GM12878 (cell line): ENCODE data around the gene ST3GAL5. TPM values are rescaled to one million over a fixed set of nuclear protein-coding genes. Genes with fewer than 3 reads are reported as not detected.

Source experiments
- ATAC-seq: fragments of 200-7000 bp; cut with Tn5 transposase; 3 replicates; pipeline ENCODE4 v1.9.1; 2020; ENCODE audit warnings: mild to moderate bottlenecking, moderate library complexity
- BruUV-seq: library from RNA; stranded (reverse); fragments of 400-500 nt; replicated peaks from 2 replicates; lab custom pipeline; 2021; lab: Mats Ljungman, UMichigan
- CTCF ChIA-PET: fragments of 300-600 bp; sonication (Branson Sonifier 250); formaldehyde crosslinking; extraction: SDS; loops from one replicate; lab custom pipeline; 2021; ENCODE audit warnings: inconsistent platforms; lab: Yijun Ruan, JAX
- POLR2A ChIA-PET: fragments of 350-600 bp; formaldehyde crosslinking; extraction: SDS; loops from one replicate; lab custom pipeline; 2021; ENCODE audit warnings: inconsistent platforms; lab: Charles Lee
- RAD21 ChIA-PET: fragments of 300-600 bp; sonication (Branson Sonifier 250); formaldehyde crosslinking; loops from one replicate; lab custom pipeline; 2023; ENCODE audit warnings: antibody characterized with exemption; ENCODE audit not compliant: unreplicated experiment; lab: Charles Lee
- SMC1A ChIA-PET: fragments of 300-600 bp; sonication (Branson Sonifier 250); formaldehyde crosslinking; loops from one replicate; lab custom pipeline; 2023; ENCODE audit not compliant: unreplicated experiment, uncharacterized antibody; lab: Charles Lee
- DNase-seq: peaks from one replicate; pipeline ENCODE4 v3.0.0-alpha.2; 2011; ENCODE audit warnings: low read depth, low spot score
- FAIRE-seq: peaks from 3 replicates; lab custom pipeline; 2011; peaks lifted over from hg19 to GRCh38; lab: Jason Lieb, UNC
- H2AFZ ChIP-seq: 2 replicates; pipeline ENCODE4 v1.6.0; 2011; ENCODE audit warnings: low read depth, low read length, control low read depth; ENCODE audit not compliant: control insufficient read depth
- H3K27ac ChIP-seq: 2 replicates; pipeline ENCODE4 v1.5.1; 2011; ENCODE audit warnings: control low read depth; ENCODE audit not compliant: control insufficient read depth, insufficient read depth
- H3K27me3 ChIP-seq, 2 experiments: replicated peaks in 1 of 2; 2 replicates each; pipeline versions ENCODE4 v1.6.0 to v1.6.1; 2011; ENCODE audit warnings: low read length in 1 of 2; ENCODE audit not compliant: control insufficient read depth in 2 of 2, insufficient read depth in 2 of 2
- H3K36me3 ChIP-seq, 2 experiments: 2 replicates each; pipeline ENCODE4 v1.5.1; 2011; ENCODE audit warnings: low read length in 1 of 2; ENCODE audit not compliant: control insufficient read depth in 2 of 2, insufficient read depth in 2 of 2
- H3K4me1 ChIP-seq: 2 replicates; pipeline ENCODE4 v1.6.1; 2011; ENCODE audit warnings: mild to moderate bottlenecking, low read length, moderate library complexity, mixed read lengths; ENCODE audit not compliant: control insufficient read depth, insufficient read depth
- H3K4me2 ChIP-seq: 2 replicates; pipeline ENCODE4 v1.6.0; 2011; ENCODE audit warnings: control low read depth; ENCODE audit not compliant: control insufficient read depth, insufficient read depth
- H3K4me3 ChIP-seq: fragments of 200-600 bp; sonication (generic); 2 replicates; pipeline ENCODE4 v1.5.1; 2016
- H3K79me2 ChIP-seq: 2 replicates; pipeline ENCODE4 v1.6.0; 2011; ENCODE audit warnings: low read length; ENCODE audit not compliant: control insufficient read depth, insufficient read depth
- H3K9ac ChIP-seq: 2 replicates; pipeline ENCODE4 v1.8.0; 2011; ENCODE audit warnings: low read length, control low read depth, mixed read lengths; ENCODE audit not compliant: control insufficient read depth, insufficient read depth
- H3K9me3 ChIP-seq: replicated peaks from 3 replicates; pipeline ENCODE4 v1.5.1; 2011; ENCODE audit warnings: mild to moderate bottlenecking, low read length; ENCODE audit not compliant: control insufficient read depth, insufficient read depth
- H4K20me1 ChIP-seq: 2 replicates; pipeline ENCODE4 v1.6.0; 2011; ENCODE audit not compliant: control insufficient read depth, insufficient read depth
- ATF7 ChIP-seq: fragments of 450-650 bp; IDR thresholded peaks from 2 replicates; pipeline ENCODE4 v1.6.1; 2016; ENCODE audit warnings: low read depth, mild to moderate bottlenecking
- CEBPZ ChIP-seq: fragments of 150-350 bp; IDR thresholded peaks from 2 replicates; pipeline ENCODE4 v1.6.1; 2016; ENCODE audit warnings: low read depth, low read length
- HDGF ChIP-seq: fragments of 450-650 bp; IDR thresholded peaks from 2 replicates; pipeline ENCODE4 v1.6.1; 2016; ENCODE audit warnings: antibody characterized with exemption
- MXI1 ChIP-seq: fragments of 150-350 bp; IDR thresholded peaks from 2 replicates; pipeline ENCODE4 v1.6.1; 2011; ENCODE audit warnings: low read depth, mild to moderate bottlenecking, inconsistent platforms, low read length, improper control_type of control experiment
- POLR2AphosphoS5 ChIP-seq: IDR thresholded peaks from 2 replicates; pipeline ENCODE4 v1.6.1; 2011; ENCODE audit warnings: mild to moderate bottlenecking, low read length, inconsistent platforms
- PRDM15 ChIP-seq: fragments of 450-650 bp; formaldehyde crosslinking; IDR thresholded peaks from 2 replicates; pipeline ENCODE4 v1.4.0; 2020; ENCODE audit warnings: mild to moderate bottlenecking, moderate library complexity
- REST ChIP-seq: IDR thresholded peaks from 2 replicates; pipeline ENCODE4 v1.6.1; 2012; ENCODE audit warnings: mild to moderate bottlenecking, low read depth, low read length
- SREBF1 ChIP-seq: IDR thresholded peaks from 2 replicates; pipeline ENCODE4 v1.6.1; 2012; ENCODE audit warnings: mild to moderate bottlenecking, low read length
- TCF3 ChIP-seq: IDR thresholded peaks from 2 replicates; pipeline ENCODE4 v1.6.1; 2012; ENCODE audit warnings: low read depth, mild to moderate bottlenecking, low read length, borderline replicate concordance; ENCODE audit not compliant: insufficient read depth
- ZBTB33 ChIP-seq: fragments of 450-650 bp; IDR thresholded peaks from 2 replicates; pipeline ENCODE4 v1.6.1; 2017; ENCODE audit warnings: mild to moderate bottlenecking
- ZSCAN29 ChIP-seq: fragments of 450-650 bp; IDR thresholded peaks from 2 replicates; pipeline ENCODE4 v1.6.1; 2017; ENCODE audit warnings: mild to moderate bottlenecking, moderate library complexity
- WGBS: methylation state at CpG from one replicate; pipeline ENCODE4 v1.1.6; 2016; ENCODE audit warnings: low lambda C conversion rate; ENCODE audit not compliant: insufficient replicate concordance, insufficient coverage; ENCODE audit errors: missing lambda C conversion rate; 5-methylcytosine and 5-hydroxymethylcytosine counted together
- in situ Hi-C: fragments of 300-500 bp; cut with MboI; formaldehyde crosslinking; loops from 9 replicates; pipeline ENCODE4 v1.14.3; 2018; ENCODE audit warnings: mixed read lengths
- intact Hi-C: fragments of 100-400 bp; cut with micrococcal nuclease; formaldehyde crosslinking; loops from one replicate; pipeline ENCODE4 v1.14.2; 2022; ENCODE audit not compliant: unreplicated experiment
- polyA plus RNA-seq, 11 experiments: library from polyadenylated mRNA; depleted of rRNA in 4 of 11; unstranded in 6 of 11; stranded (reverse) in 5 of 11; fragments of >200 nt; fragmentation: Nextera tagmentation in 4 of 11; fragmentation: Illumina TruSeq in 1 of 11; extraction: Ambion mirVana in 4 of 11; extraction: Trizol in 1 of 11; gene quantifications; 1 replicate in 1 of 11; 2 replicates in 10 of 11; pipeline versions ENCODE4 v1.2.1 to v1.2.3, GENCODE V29; 2011 to 2016; ENCODE audit warnings: inconsistent platforms in 2 of 11, missing spikeins in 2 of 11, low read depth in 1 of 11
- total RNA-seq, 4 experiments: library from RNA; depleted of rRNA in 3 of 4; stranded (reverse); fragments of >200 nt in 3 of 4; fragmentation: Illumina TruSeq in 1 of 4; extraction: Trizol in 1 of 4; gene quantifications; 2 replicates each; pipeline versions ENCODE4 v1.2.1 to v1.2.3, GENCODE V29; 2013 to 2021

Gene ST3GAL5
- total and polyA plus RNA-seq, 10 of the 15 experiments (the other 5 are each of a cell fraction or from before 2014, with no cell fraction given): 5.2 to 60.9 (median 10.2) TPM

- 0 out of 2 replicates have a peak overlapping the region, but pooled peaks have one; percentile 9 for H3K4me3 ChIP-seq
- 14% methylated on average over 3 of the region's 3 CpGs for WGBS
- in situ Hi-C loops (no loop called here), intact Hi-C loops (no loop called here)
- peaks cover 44% of the 10 kb centered on the region for H3K4me1 ChIP-seq
- no peaks in the 10 kb centered on the region for H4K20me1 ChIP-seq
- BruUV-seq: no TSS peak
- ATAC-seq (peak; percentile 71), FAIRE-seq (no peak), DNase-seq (no peak)
- peak overlapping the region; percentile 49 for H2AFZ ChIP-seq
- CTCF ChIA-PET: interaction anchor here (1.2 to 5.3 kb wide), 9 partner anchors 8 to 226 kb away, joined by 3 to 58 read pairs (median 10); partner anchors contain the start of gene ST3GAL5
- SMC1A ChIA-PET: interaction anchor here (0.7 to 9.4 kb wide), 12 partner anchors 11 to 586 kb away, joined by 3 to 115 read pairs (median 12); partner anchors contain the start of gene ST3GAL5
- no peaks in the 10 kb centered on the region for H3K79me2 ChIP-seq
- H3K9me3 ChIP-seq: peaks cover 8% of the 10 kb centered on the region
- peak overlapping the region; percentile 83 for H3K4me2 ChIP-seq
- H3K9ac ChIP-seq: peak overlapping the region; percentile 54
- RAD21 ChIA-PET: interaction anchor here (0.6 to 10.3 kb wide), 14 partner anchors 8 to 224 kb away, joined by 3 to 99 read pairs (median 6); partner anchors contain the start of gene ST3GAL5
- no peaks in the 10 kb centered on the region for H3K27me3 ChIP-seq
- H3K27ac ChIP-seq: peak overlapping the region; percentile 84
- POLR2A ChIA-PET: interaction anchor here (0.9 to 1.8 kb wide), 7 partner anchors 9 to 226 kb away, joined by 3 to 13 read pairs (median 4); partner anchors contain the start of gene ST3GAL5
- peaks cover 0 to 6% of the 10 kb centered on the region in 2 experiments; a peak in 2 of 4 replicates for H3K36me3 ChIP-seq
- no peak for TF ChIP-seq ATF7
- no peak for TF ChIP-seq CEBPZ
- TF ChIP-seq POLR2AphosphoS5: no peak
- TF ChIP-seq SREBF1: no peak
- no peak for TF ChIP-seq REST
- TF ChIP-seq ZSCAN29: no peak
- no peak for TF ChIP-seq MXI1
- no peak for TF ChIP-seq TCF3
- peak; percentile 50; the same call in 1 of the 2 replicates for TF ChIP-seq HDGF
- TF ChIP-seq PRDM15 (CRISPR knock-in tag): 0 out of 2 replicates have a peak, but pooled peaks have one; percentile 29
- TF ChIP-seq ZBTB33: no peak
These were observed 34.7 kb downstream of the ST3GAL5 start for GRCh38 chr2:85854166-85854509.
